Body of pancreas (tissue), 4 donors: ENCODE results near the gene GALNT9.

Experiments used
- CTCF ChIP-seq, 7 experiments: fragments of 450-650 bp in 4 of 7; fragments of 200-600 bp in 3 of 7; sonication (generic) in 3 of 7; IDR thresholded peaks; one replicate each; pipeline ENCODE4 v1.5.1; 2016 to 2019; ENCODE audit warnings: antibody characterized with exemption in 7 of 7
- POLR2A ChIP-seq, 3 donors: fragments of 450-650 bp; IDR thresholded peaks; one replicate each; pipeline ENCODE4 v1.6.1; 2016; ENCODE audit warnings: antibody characterized with exemption in 3 of 3, mild to moderate bottlenecking in 2 of 3

GRCh38 chr12:132311201-132311915 lies 18.0 kb downstream of the GALNT9 start:
- TF ChIP-seq CTCF (IDR thresholded peaks at IDR 0.05) (no peak), POLR2A (IDR thresholded peaks at IDR 0.05) (no peak)
